Endothelial cell of umbilical vein (primary cell): ENCODE measurements around the gene ITGA5.

ENCODE experiments used
- CTCF ChIP-seq, 2 donors: IDR thresholded peaks; 1 replicate in 1 of 2; 2 replicates in 1 of 2; pipeline ENCODE4 v1.5.1; 2011; ENCODE audit warnings: low read length in 2 of 2, mild to moderate bottlenecking in 2 of 2, moderate library complexity in 2 of 2, control low read depth in 1 of 2, inconsistent platforms in 1 of 2, low read depth in 1 of 2; ENCODE audit not compliant: insufficient read depth in 1 of 2; ENCODE audit errors: extremely low read depth in 1 of 2
- EZH2 ChIP-seq: IDR thresholded peaks from 2 replicates; pipeline ENCODE4 v1.6.1; 2012; ENCODE audit warnings: borderline replicate concordance, low read depth, mild to moderate bottlenecking, moderate library complexity, low read length, inconsistent platforms; ENCODE audit not compliant: severe bottlenecking
- POLR2AphosphoS5 ChIP-seq: IDR thresholded peaks from 2 replicates; pipeline ENCODE4 v1.6.1; 2012; ENCODE audit warnings: low read depth, mild to moderate bottlenecking, control low read depth, low read length, moderate library complexity; ENCODE audit not compliant: insufficient read depth

- TF ChIP-seq CTCF (IDR thresholded peaks at IDR 0.05; ENCODE audit: extremely low read depth in 1 of 2, insufficient read depth in 1 of 2, low read depth in 1 of 2, low read length in 2 of 2) (no peak), EZH2 (no peak), POLR2AphosphoS5 (peak; percentile 17)
Observed at GRCh38 chr12:54395545-54395944, 23.5 kb downstream of the ITGA5 start.
